ENCODE measurements around the gene MTMR12.

DNA sequence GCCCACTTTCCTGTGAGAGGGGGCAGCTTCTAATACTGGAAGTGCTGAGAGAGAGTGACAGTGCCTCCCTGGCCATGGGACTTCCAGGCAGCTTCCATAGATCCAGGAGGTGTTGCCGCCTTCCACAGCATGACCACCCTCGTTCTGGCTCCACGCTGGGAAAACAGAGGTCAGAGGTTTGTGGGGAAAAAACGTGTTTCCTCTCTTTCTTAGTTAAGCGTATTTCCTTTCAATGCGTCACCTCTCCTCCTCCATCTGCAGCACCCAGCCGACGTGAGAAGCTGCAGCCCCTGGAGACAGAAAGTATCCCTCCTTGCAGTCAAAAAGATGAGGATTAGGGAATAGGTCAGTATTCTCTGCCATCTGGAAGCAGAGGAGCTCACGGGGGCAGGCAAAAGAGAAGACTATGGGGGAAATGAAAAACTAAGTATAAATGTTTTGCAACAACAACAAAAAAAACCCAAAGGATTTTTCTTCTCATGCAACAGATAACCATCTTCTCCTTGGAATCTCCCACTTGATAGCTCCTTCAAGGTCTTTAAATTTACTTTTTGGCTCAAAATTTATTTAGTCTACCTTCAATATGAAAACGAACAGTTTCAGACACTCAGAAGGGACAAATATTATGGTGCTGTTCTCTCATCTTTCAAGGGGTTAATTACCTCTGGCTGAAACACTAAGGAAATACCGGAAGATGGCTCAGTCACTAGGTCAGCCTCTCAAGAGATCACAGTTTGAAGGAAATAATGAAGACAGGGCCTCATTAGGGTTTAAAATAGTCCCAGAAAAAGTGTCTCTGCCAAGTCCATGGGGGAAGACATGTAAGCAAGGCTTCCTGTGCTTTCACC, 38.0 kb downstream of the MTMR12 start:
- TF ChIP-seq CTCF (IDR thresholded peaks at IDR 0.05) (no peak), POLR2A (IDR thresholded peaks at IDR 0.05) (no peak)
